MM.1S (cell line): ENCODE measurements around the gene NGB.

Experiments
- CTCF ChIP-seq: fragments of 300-600 bp; sonication (generic); IDR thresholded peaks from 2 replicates; pipeline ENCODE4 v1.5.1; 2016; ENCODE audit warnings: antibody characterized with exemption, low read length, mixed read lengths
- EZH2 ChIP-seq: fragments of 300-600 bp; sonication (generic); optimal IDR thresholded peaks from 2 replicates; pipeline ENCODE3; 2017; ENCODE audit warnings: low read depth, mild to moderate bottlenecking, antibody characterized with exemption, low read length, mixed read lengths

GRCh38 chr14:77267937-77268699 lies 2.9 kb downstream of the NGB start:
- TF ChIP-seq EZH2: no peak
- TF ChIP-seq CTCF: no peak
